Mammary epithelial cell (primary cell): Measurements from ENCODE around the gene NT5C3B.

Source experiments
- EZH2 ChIP-seq: IDR thresholded peaks from 2 replicates; pipeline ENCODE4 v1.6.1; 2012; ENCODE audit warnings: low read length, inconsistent platforms, borderline replicate concordance
- TF ChIP-seq, protein P1 (sequence below), 2 donors: IDR thresholded peaks in 1 of 2; conservative IDR thresholded peaks in 1 of 2; 2 replicates each; pipeline ENCODE4 v1.5.1; 2011 to 2012; ENCODE audit warnings: inconsistent platforms in 2 of 2, low read length in 2 of 2, mild to moderate bottlenecking in 2 of 2, control low read depth in 1 of 2, low read depth in 1 of 2; ENCODE audit not compliant: insufficient read depth in 1 of 2; ENCODE audit errors: extremely low read depth in 1 of 2

DNA sequence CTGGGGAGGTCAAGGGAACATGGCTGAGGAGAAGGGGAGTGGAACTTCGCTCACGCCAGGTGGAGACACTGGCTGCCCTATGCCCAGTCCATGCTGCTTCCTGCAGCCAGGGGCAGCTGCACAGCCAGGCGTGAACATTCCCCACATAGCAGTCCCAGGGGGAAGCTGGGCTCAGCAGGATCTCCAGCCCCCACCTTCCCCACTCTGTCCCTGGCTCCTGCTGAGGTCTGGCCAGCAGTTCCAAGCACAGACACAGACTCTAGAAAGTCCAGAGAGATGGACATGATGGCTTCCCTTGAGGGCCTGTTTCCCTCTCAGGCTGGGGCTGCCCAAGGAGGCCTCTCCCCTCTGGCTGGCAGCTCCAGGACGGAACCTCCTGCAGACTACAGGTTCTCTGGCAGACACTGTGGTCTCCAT lies 58.9 kb downstream of the NT5C3B start:
- TF ChIP-seq, protein P1, sequence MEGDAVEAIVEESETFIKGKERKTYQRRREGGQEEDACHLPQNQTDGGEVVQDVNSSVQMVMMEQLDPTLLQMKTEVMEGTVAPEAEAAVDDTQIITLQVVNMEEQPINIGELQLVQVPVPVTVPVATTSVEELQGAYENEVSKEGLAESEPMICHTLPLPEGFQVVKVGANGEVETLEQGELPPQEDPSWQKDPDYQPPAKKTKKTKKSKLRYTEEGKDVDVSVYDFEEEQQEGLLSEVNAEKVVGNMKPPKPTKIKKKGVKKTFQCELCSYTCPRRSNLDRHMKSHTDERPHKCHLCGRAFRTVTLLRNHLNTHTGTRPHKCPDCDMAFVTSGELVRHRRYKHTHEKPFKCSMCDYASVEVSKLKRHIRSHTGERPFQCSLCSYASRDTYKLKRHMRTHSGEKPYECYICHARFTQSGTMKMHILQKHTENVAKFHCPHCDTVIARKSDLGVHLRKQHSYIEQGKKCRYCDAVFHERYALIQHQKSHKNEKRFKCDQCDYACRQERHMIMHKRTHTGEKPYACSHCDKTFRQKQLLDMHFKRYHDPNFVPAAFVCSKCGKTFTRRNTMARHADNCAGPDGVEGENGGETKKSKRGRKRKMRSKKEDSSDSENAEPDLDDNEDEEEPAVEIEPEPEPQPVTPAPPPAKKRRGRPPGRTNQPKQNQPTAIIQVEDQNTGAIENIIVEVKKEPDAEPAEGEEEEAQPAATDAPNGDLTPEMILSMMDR (conservative IDR thresholded peaks at IDR 0.05 in 1 of 2, IDR thresholded peaks at IDR 0.05 in 1 of 2; ENCODE audit: extremely low read depth in 1 of 2, insufficient read depth in 1 of 2, low read depth in 1 of 2, low read length in 2 of 2) = peak in 1 of 2 donors; percentile 12
- no peak for TF ChIP-seq EZH2
